Lung (tissue), 12 donors: ENCODE results near the gene CBLB. TPM values are rescaled to one million over a fixed set of nuclear protein-coding genes. Genes with fewer than 3 reads are reported as not detected.

Experiments
- ATAC-seq: fragments of 200-7000 bp; cut with Tn5 transposase; one replicate; pipeline ENCODE4 v1.9.1; 2020; ENCODE audit warnings: moderate number of reproducible peaks; ENCODE audit not compliant: insufficient read depth, low FRiP score
- DNase-seq, 3 donors: peaks; one replicate each; pipeline ENCODE4 v3.0.0-alpha.2; 2013 to 2017
- H3K27ac ChIP-seq, 2 donors: one replicate each; pipeline ENCODE4 v1.5.1; 2013; ENCODE audit warnings: mild to moderate bottlenecking in 2 of 2, moderate library complexity in 2 of 2, control low read depth in 1 of 2, inconsistent platforms in 1 of 2, low read depth in 1 of 2, low read length in 1 of 2
- H3K27me3 ChIP-seq, 3 donors: one replicate each; pipeline ENCODE4 v1.5.1; 2013; ENCODE audit warnings: low read length in 2 of 3; ENCODE audit not compliant: control insufficient read depth in 3 of 3, insufficient read depth in 3 of 3
- H3K36me3 ChIP-seq, 4 donors: one replicate each; pipeline ENCODE4 v1.5.1; 2013; ENCODE audit warnings: low read length in 4 of 4, mild to moderate bottlenecking in 1 of 4, moderate library complexity in 1 of 4; ENCODE audit not compliant: control insufficient read depth in 4 of 4, insufficient read depth in 4 of 4
- H3K4me1 ChIP-seq, 5 donors: one replicate each; pipeline ENCODE4 v1.5.1; 2013; ENCODE audit warnings: low read length in 5 of 5, mild to moderate bottlenecking in 2 of 5, moderate library complexity in 1 of 5; ENCODE audit not compliant: control insufficient read depth in 5 of 5, insufficient read depth in 5 of 5
- H3K4me3 ChIP-seq: one replicate; pipeline ENCODE4 v1.5.1; 2013; ENCODE audit warnings: mild to moderate bottlenecking, control low read depth, moderate library complexity
- H3K9ac ChIP-seq, 2 donors: one replicate each; pipeline ENCODE4 v1.5.1; 2013; ENCODE audit warnings: low read length in 2 of 2, control low read depth in 1 of 2; ENCODE audit not compliant: insufficient read depth in 1 of 2
- H3K9me3 ChIP-seq, 4 donors: one replicate each; pipeline ENCODE4 v1.5.1; 2013; ENCODE audit warnings: low read length in 3 of 4, mild to moderate bottlenecking in 1 of 4, moderate library complexity in 1 of 4; ENCODE audit not compliant: control insufficient read depth in 4 of 4, insufficient read depth in 3 of 4
- WGBS, 2 donors: extraction: QIAGEN DNeasy Blood & Tissue Kit; methylation state at CpG; one replicate each; pipeline ENCODE4 v1.1.7; 2013; 5-methylcytosine and 5-hydroxymethylcytosine counted together
- polyA plus RNA-seq, 2 donors: library from polyadenylated mRNA; stranded (reverse); fragments of 200-250 nt; gene quantifications; one replicate each; pipeline ENCODE4 v1.2.1, GENCODE V29; 2013
- total RNA-seq, 2 donors: library from RNA; depleted of rRNA in 1 of 2; stranded (reverse); fragments of >200 nt in 1 of 2; gene quantifications; one replicate each; pipeline ENCODE4 v1.2.1, GENCODE V29; 2014 to 2021
- TF ChIP-seq, protein P1 (sequence below): IDR thresholded peaks from 2 replicates; pipeline ENCODE4 v1.5.1; 2012; ENCODE audit warnings: mild to moderate bottlenecking; ENCODE audit errors: control extremely low read depth, extremely low read depth
- donor health status: control.
- donor health status: control.
- donor health status: Bipolar disorder and iron deficiency.
- donor health status: healthy.
- donor health status: DM: yes; HTN: yes; CAD: no.

The CBLB gene
- total and polyA plus RNA-seq, 4 donors, result 7.2 to 124 (median 24.6) TPM

DNA sequence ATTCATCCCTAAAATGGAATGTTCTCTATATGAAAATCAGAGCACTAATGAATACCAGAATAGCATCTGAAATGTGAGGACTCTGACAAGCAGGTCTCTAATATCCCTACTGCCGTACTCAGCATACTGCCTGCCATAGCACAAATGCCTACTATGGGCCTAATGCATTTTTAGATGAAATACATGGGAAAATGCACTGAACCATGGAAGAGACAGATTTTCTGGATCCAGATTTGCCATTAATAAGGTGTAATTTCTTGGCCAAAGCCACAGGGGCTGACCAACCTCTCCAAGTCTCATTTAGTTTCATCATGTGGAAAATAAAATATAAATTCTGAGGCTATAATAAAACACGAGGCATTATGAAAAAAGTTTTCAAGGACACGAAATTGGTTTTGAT is 123.8 kb downstream of the CBLB start:
- no peak for ATAC-seq
- TF ChIP-seq, protein P1, sequence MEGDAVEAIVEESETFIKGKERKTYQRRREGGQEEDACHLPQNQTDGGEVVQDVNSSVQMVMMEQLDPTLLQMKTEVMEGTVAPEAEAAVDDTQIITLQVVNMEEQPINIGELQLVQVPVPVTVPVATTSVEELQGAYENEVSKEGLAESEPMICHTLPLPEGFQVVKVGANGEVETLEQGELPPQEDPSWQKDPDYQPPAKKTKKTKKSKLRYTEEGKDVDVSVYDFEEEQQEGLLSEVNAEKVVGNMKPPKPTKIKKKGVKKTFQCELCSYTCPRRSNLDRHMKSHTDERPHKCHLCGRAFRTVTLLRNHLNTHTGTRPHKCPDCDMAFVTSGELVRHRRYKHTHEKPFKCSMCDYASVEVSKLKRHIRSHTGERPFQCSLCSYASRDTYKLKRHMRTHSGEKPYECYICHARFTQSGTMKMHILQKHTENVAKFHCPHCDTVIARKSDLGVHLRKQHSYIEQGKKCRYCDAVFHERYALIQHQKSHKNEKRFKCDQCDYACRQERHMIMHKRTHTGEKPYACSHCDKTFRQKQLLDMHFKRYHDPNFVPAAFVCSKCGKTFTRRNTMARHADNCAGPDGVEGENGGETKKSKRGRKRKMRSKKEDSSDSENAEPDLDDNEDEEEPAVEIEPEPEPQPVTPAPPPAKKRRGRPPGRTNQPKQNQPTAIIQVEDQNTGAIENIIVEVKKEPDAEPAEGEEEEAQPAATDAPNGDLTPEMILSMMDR, result no peak
- Histone ChIP-seq H3K4me3 (no peak overlapping the region), H3K27ac (no peak overlapping the region), H3K9me3 (no peaks in the 10 kb centered on the region), H3K9ac (no peak overlapping the region), H3K4me1 (peaks cover 0 to 11% (median 0%) of the 10 kb centered on the region in 5 donors), H3K36me3 (peaks cover 2 to 10% (median 7%) of the 10 kb centered on the region in 4 donors), H3K27me3 (no peaks in the 10 kb centered on the region)
- DNase-seq, result no peak
- WGBS, 2 donors, result 95 to 98% methylated on average over 3 of the region's 3 CpGs

DNA sequence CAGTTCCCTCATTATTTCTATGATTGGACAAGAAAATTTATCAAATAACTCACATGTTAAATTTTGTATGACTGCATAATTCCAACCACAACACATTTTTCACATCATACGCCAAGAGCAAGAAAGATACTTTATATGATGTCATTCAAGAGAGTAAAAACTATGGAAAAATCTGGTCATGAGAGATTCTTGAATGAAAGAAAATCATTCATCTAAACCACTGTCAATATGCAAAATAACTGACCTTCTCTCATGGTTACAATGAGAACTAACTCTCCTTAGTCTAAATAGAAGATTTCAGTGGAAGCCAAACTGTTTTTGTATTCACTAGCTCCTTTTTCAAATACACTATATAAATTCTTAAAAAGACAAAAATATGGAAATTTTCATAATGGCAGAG is 124.6 kb downstream of the CBLB start:
- ATAC-seq (no peak), DNase-seq (no peak)
- Histone ChIP-seq H3K9ac (no peak overlapping the region), H3K4me3 (no peak overlapping the region), H3K4me1 (peaks cover 0 to 11% (median 0%) of the 10 kb centered on the region in 5 donors), H3K9me3 (no peaks in the 10 kb centered on the region), H3K27ac (no peak overlapping the region), H3K27me3 (no peaks in the 10 kb centered on the region), H3K36me3 (peaks cover 4 to 10% (median 9%) of the 10 kb centered on the region in 4 donors)
- 97 to 98% methylated on average over 1 of the region's 1 CpG for WGBS, 2 donors
- TF ChIP-seq, protein P1, result no peak

DNA sequence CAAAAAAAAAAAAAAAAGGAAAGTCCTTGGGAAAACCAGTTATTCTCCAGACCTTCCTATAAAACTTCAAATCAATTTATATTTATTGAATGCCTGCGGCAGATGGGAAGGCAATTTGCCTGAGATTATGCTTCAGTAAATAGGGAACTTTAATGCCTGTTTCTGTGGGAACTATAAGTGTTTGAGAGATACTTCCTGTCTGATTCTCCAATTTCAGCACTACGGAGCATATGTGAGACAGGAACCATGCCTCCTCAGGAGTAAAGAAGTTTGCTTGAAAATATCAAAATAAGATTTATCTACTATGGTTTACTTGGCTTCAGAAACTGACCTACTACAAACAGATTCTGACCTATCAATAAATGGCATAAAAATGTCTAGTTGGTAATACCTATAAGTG is 135.5 kb downstream of the CBLB start:
- TF ChIP-seq, protein P1, result no peak
- 45 to 73% methylated on average over 2 of the region's 2 CpGs for WGBS, 2 donors

DNA sequence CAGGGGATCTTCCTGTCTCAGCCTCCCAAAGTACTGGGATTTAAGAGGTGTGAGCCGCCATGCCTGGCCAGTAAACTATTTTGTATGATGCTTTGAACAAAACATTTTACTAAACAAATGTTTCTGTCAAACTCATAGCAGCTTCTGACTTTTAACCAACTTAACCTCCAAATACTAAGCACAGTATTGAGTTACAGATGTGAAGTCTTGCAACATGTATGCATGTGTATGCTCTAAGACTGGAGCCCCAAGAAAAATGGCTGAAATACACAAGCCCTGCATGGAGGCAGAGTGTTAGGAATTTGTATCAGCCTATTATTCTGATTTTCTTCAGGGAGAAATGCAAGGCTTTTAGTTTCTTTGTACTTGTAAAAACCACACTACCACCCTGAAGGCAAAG is 137.1 kb downstream of the CBLB start:
- 95 to 97% methylated on average over 1 of the region's 1 CpG for WGBS, 2 donors
- no peak for ATAC-seq

More for the DNA sequence above, 135.5 kb downstream of the CBLB start:
- ATAC-seq (no peak), DNase-seq (no peak)
- no peaks in the 10 kb centered on the region for H3K27me3 ChIP-seq
- H3K27ac ChIP-seq, result no peak overlapping the region
- peaks cover 0 to 24% (median 0%) of the 10 kb centered on the region in 5 donors for H3K4me1 ChIP-seq
- peaks cover 0 to 11% (median 4%) of the 10 kb centered on the region in 4 donors for H3K36me3 ChIP-seq
- no peak overlapping the region for H3K4me3 ChIP-seq
- no peak overlapping the region for H3K9ac ChIP-seq
- H3K9me3 ChIP-seq, result no peaks in the 10 kb centered on the region

More for the DNA sequence above, 137.1 kb downstream of the CBLB start:
- Histone ChIP-seq H3K9me3 (no peaks in the 10 kb centered on the region), H3K9ac (no peak overlapping the region), H3K36me3 (peaks cover 3 to 12% (median 6%) of the 10 kb centered on the region in 4 donors), H3K4me1 (peaks cover 0 to 24% (median 0%) of the 10 kb centered on the region in 5 donors), H3K4me3 (no peak overlapping the region), H3K27me3 (no peaks in the 10 kb centered on the region), H3K27ac (no peak overlapping the region)
- DNase-seq, result peak in 1 of 3 donors; percentile 19
- TF ChIP-seq, protein P1, result no peak
